ENCODE measurements around the gene CEP112.

DNA sequence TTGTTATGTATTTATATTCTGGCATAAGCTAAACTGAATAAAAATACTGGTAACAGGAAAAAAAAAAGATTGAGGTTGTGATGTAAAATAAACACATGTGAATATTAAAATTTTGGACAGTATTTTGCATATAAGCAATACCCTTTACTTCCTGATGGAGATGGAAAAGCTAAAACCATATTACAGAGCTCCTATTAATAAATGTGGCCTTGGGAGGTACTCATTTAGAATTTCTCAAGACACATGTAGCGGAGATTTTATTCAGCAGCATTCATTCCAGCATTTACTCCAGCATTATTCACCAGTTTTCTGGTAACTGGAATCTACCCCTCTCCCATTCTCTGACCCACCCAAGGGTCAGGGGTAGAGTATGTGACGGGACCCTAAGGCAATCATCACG, 536.2 kb downstream of the CEP112 start:
- TF ChIP-seq, protein P1, sequence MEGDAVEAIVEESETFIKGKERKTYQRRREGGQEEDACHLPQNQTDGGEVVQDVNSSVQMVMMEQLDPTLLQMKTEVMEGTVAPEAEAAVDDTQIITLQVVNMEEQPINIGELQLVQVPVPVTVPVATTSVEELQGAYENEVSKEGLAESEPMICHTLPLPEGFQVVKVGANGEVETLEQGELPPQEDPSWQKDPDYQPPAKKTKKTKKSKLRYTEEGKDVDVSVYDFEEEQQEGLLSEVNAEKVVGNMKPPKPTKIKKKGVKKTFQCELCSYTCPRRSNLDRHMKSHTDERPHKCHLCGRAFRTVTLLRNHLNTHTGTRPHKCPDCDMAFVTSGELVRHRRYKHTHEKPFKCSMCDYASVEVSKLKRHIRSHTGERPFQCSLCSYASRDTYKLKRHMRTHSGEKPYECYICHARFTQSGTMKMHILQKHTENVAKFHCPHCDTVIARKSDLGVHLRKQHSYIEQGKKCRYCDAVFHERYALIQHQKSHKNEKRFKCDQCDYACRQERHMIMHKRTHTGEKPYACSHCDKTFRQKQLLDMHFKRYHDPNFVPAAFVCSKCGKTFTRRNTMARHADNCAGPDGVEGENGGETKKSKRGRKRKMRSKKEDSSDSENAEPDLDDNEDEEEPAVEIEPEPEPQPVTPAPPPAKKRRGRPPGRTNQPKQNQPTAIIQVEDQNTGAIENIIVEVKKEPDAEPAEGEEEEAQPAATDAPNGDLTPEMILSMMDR (IDR thresholded peaks at IDR 0.05), result no peak
- TF ChIP-seq POLR2A (IDR thresholded peaks at IDR 0.05), result no peak

All from testis (tissue), 2 donors.